IMR-90 (cell line): ENCODE measurements around the gene LIMK2.

ENCODE experiments used
- CEBPB ChIP-seq: IDR thresholded peaks from 2 replicates; pipeline ENCODE4 v1.6.1; 2012; ENCODE audit warnings: low read depth, low read length, improper control_type of control experiment
- CTCF ChIP-seq: conservative IDR thresholded peaks from 2 replicates; pipeline ENCODE4 v1.5.1; 2012; ENCODE audit warnings: mild to moderate bottlenecking, low read depth, low read length, improper control_type of control experiment
- ELK1 ChIP-seq: fragments of 150-350 bp; IDR thresholded peaks from 2 replicates; pipeline ENCODE4 v1.6.1; 2016; ENCODE audit warnings: low read depth, mild to moderate bottlenecking, low read length, moderate library complexity, borderline replicate concordance
- FOS ChIP-seq: fragments of 150-350 bp; IDR thresholded peaks from 2 replicates; pipeline ENCODE4 v1.6.1; 2016; ENCODE audit warnings: low read depth, low read length
- MAFK ChIP-seq: IDR thresholded peaks from 2 replicates; pipeline ENCODE4 v1.6.1; 2012; ENCODE audit warnings: low read depth, low read length, improper control_type of control experiment
- MAZ ChIP-seq: IDR thresholded peaks from 2 replicates; pipeline ENCODE4 v1.6.1; 2012; ENCODE audit warnings: low read depth, mild to moderate bottlenecking, low read length, improper control_type of control experiment, moderate library complexity, borderline replicate concordance
- POLR2A ChIP-seq: IDR thresholded peaks from 2 replicates; pipeline ENCODE4 v1.6.1; 2012; ENCODE audit warnings: mild to moderate bottlenecking, low read depth, low read length
- RAD21 ChIP-seq: IDR thresholded peaks from 2 replicates; pipeline ENCODE4 v1.6.1; 2012; ENCODE audit warnings: low read length, improper control_type of control experiment
- RCOR1 ChIP-seq: IDR thresholded peaks from 2 replicates; pipeline ENCODE4 v1.6.1; 2012; ENCODE audit warnings: mild to moderate bottlenecking, low read length, improper control_type of control experiment; ENCODE audit not compliant: insufficient replicate concordance
- RFX5 ChIP-seq: IDR thresholded peaks from 2 replicates; pipeline ENCODE4 v1.8.0; 2012; ENCODE audit warnings: low read depth, mild to moderate bottlenecking, low read length, moderate library complexity

- TF ChIP-seq CTCF (no peak), CEBPB (no peak), POLR2A (no peak), FOS (no peak), RFX5 (no peak), ELK1 (no peak), MAZ (no peak), MAFK (no peak), RAD21 (no peak), RCOR1 (no peak)
Measured at GRCh38 chr22:31193092-31193491, 19.0 kb upstream of the LIMK2 start.
